HEK293T (cell line): ENCODE measurements around the gene CIPC.

Source experiments
- CTCF ChIA-PET: fragments of 350-600 bp; formaldehyde crosslinking; extraction: SDS; loops from one replicate; lab custom pipeline; 2021; ENCODE audit warnings: antibody characterized with exemption, inconsistent platforms; lab: Yijun Ruan, JAX
- POLR2A ChIA-PET: fragments of 350-600 bp; formaldehyde crosslinking; extraction: SDS; loops from one replicate; lab custom pipeline; 2020; ENCODE audit warnings: antibody characterized with exemption, inconsistent platforms; lab: Yijun Ruan, JAX
- DNase-seq: peaks from one replicate; pipeline ENCODE4 v3.0.0; 2012; ENCODE audit warnings: mixed read lengths; ENCODE audit errors: extremely low spot score
- ARNT ChIP-seq: fragments of 450-650 bp; IDR thresholded peaks from 2 replicates; pipeline ENCODE4 v1.6.1; 2017; ENCODE audit warnings: mild to moderate bottlenecking
- BHLHE40 ChIP-seq: fragments of 450-650 bp; IDR thresholded peaks from 2 replicates; pipeline ENCODE4 v1.6.1; 2016; ENCODE audit warnings: mild to moderate bottlenecking, moderate library complexity, borderline replicate concordance
- CTBP1 ChIP-seq: fragments of 450-650 bp; IDR thresholded peaks from 2 replicates; pipeline ENCODE4 v1.6.1; 2016; ENCODE audit warnings: borderline replicate concordance
- ELF4 ChIP-seq: fragments of 450-650 bp; IDR thresholded peaks from 2 replicates; pipeline ENCODE4 v1.6.1; 2017; ENCODE audit warnings: antibody characterized with exemption
- FOXA1 ChIP-seq: fragments of 450-650 bp; IDR thresholded peaks from 2 replicates; pipeline ENCODE4 v1.6.1; 2016; ENCODE audit warnings: mild to moderate bottlenecking
- FOXK2 ChIP-seq: fragments of 450-650 bp; IDR thresholded peaks from 2 replicates; pipeline ENCODE4 v1.6.1; 2016; ENCODE audit warnings: mild to moderate bottlenecking
- FOXM1 ChIP-seq: fragments of 450-650 bp; IDR thresholded peaks from 2 replicates; pipeline ENCODE4 v1.6.1; 2017; ENCODE audit warnings: mild to moderate bottlenecking, borderline replicate concordance
- HDGF ChIP-seq: fragments of 450-650 bp; IDR thresholded peaks from 2 replicates; pipeline ENCODE4 v1.6.1; 2017; ENCODE audit warnings: antibody characterized with exemption, borderline replicate concordance
- L3MBTL2 ChIP-seq: fragments of 450-650 bp; conservative IDR thresholded peaks from 2 replicates; pipeline ENCODE4 v1.6.1; 2016; ENCODE audit warnings: mild to moderate bottlenecking
- LEF1 ChIP-seq: fragments of 450-650 bp; IDR thresholded peaks from 2 replicates; pipeline ENCODE4 v1.6.1; 2017; ENCODE audit warnings: mild to moderate bottlenecking, borderline replicate concordance
- NFRKB ChIP-seq: fragments of 450-650 bp; IDR thresholded peaks from 2 replicates; pipeline ENCODE4 v1.6.1; 2016; ENCODE audit warnings: mild to moderate bottlenecking, moderate library complexity
- PKNOX1 ChIP-seq: fragments of 450-650 bp; IDR thresholded peaks from 2 replicates; pipeline ENCODE4 v1.6.1; 2016
- SP1 ChIP-seq: fragments of 450-650 bp; IDR thresholded peaks from 2 replicates; pipeline ENCODE4 v1.6.1; 2017
- SUZ12 ChIP-seq: fragments of 450-650 bp; IDR thresholded peaks from 2 replicates; pipeline ENCODE4 v1.6.1; 2016; ENCODE audit warnings: mild to moderate bottlenecking
- TARDBP ChIP-seq: fragments of 450-650 bp; IDR thresholded peaks from 2 replicates; pipeline ENCODE4 v1.6.1; 2016
- ZNF384 ChIP-seq: fragments of 450-650 bp; IDR thresholded peaks from 2 replicates; pipeline ENCODE4 v1.6.1; 2016

The CIPC gene

GRCh38 chr14:77119851-77120250, 21.8 kb downstream of the CIPC start:
- CTCF ChIA-PET, result no interaction called here
- DNase-seq, result no peak
- POLR2A ChIA-PET, result no interaction called here
- TF ChIP-seq SUZ12 (no peak), LEF1 (no peak), ELF4 (no peak), L3MBTL2 (no peak), CTBP1 (no peak), SP1 (no peak), HDGF (no peak), FOXK2 (no peak), ARNT (no peak)

- no peak for TF ChIP-seq CTBP1
- POLR2A ChIA-PET, result no interaction called here
- DNase-seq, result no peak
- CTCF ChIA-PET, result interaction anchor here (0.7 kb wide), 1 partner anchor 21 kb away, joined by 3 read pairs; no protein-coding TSS in a partner anchor
Measured at GRCh38 chr14:77120771-77121743, 23.0 kb downstream of the CIPC start.

- TF ChIP-seq FOXM1 (no peak), L3MBTL2 (no peak), BHLHE40 (no peak)
- ChIA-PET POLR2A (interaction anchor here (1.2 to 2.2 kb wide), 3 partner anchors 15 to 82 kb away, joined by 3 to 6 read pairs (median 6); no protein-coding TSS in a partner anchor), CTCF (interaction anchor here (1.8 kb wide), 1 partner anchor 9 kb away, joined by 6 read pairs; no protein-coding TSS in a partner anchor)
- no peak for DNase-seq
Measured at GRCh38 chr14:77122526-77123125, 24.6 kb downstream of the CIPC start.

GRCh38 chr14:77123381-77124325, 25.6 kb downstream of the CIPC start:
- no peak for DNase-seq
- ChIA-PET POLR2A (interaction anchor here (0.7 to 2.2 kb wide), 6 partner anchors 14 to 198 kb away, joined by 3 to 6 read pairs (median 3); no protein-coding TSS in a partner anchor), CTCF (interaction anchor here (0.8 to 1.8 kb wide), 12 partner anchors 10 to 248 kb away, joined by 3 to 8 read pairs (median 4); partner anchors contain the start of gene ZDHHC22)
- no peak for TF ChIP-seq FOXM1
- no peak for TF ChIP-seq ELF4
- TF ChIP-seq HDGF, result no peak
- TF ChIP-seq CTBP1, result no peak
- TF ChIP-seq FOXK2, result no peak
- TF ChIP-seq SP1, result no peak
- no peak for TF ChIP-seq TARDBP
- TF ChIP-seq SUZ12, result no peak
- no peak for TF ChIP-seq LEF1
- TF ChIP-seq FOXA1, result no peak
- no peak for TF ChIP-seq PKNOX1
- no peak for TF ChIP-seq ZNF384
- TF ChIP-seq BHLHE40, result no peak
- TF ChIP-seq NFRKB, result no peak
- no peak for TF ChIP-seq L3MBTL2
- TF ChIP-seq ARNT, result no peak

GRCh38 chr14:77124345-77125280, 26.6 kb downstream of the CIPC start:
- ChIA-PET CTCF (interaction anchor here (0.7 to 1.8 kb wide), 14 partner anchors 9 to 249 kb away, joined by 3 to 8 read pairs (median 4); partner anchors contain the start of gene ZDHHC22), POLR2A (interaction anchor here (0.7 to 2.2 kb wide), 6 partner anchors 15 to 197 kb away, joined by 3 to 6 read pairs (median 3); no protein-coding TSS in a partner anchor)
- TF ChIP-seq ZNF384 (no peak), LEF1 (peak; percentile 25; the same call in 1 of the 2 replicates)
- peak; percentile 80 for DNase-seq

GRCh38 chr14:77125281-77125801, 27.3 kb downstream of the CIPC start:
- ChIA-PET POLR2A (no interaction called here), CTCF (interaction anchor here (0.8 to 3.1 kb wide), 5 partner anchors 10 to 250 kb away, joined by 3 to 7 read pairs (median 4); no protein-coding TSS in a partner anchor)
- TF ChIP-seq ARNT (no peak), BHLHE40 (no peak), FOXK2 (no peak), SP1 (no peak), FOXA1 (no peak), L3MBTL2 (no peak), NFRKB (no peak)
- no peak for DNase-seq
